GM13977 (cell line): ENCODE results near the gene ILKAP.

ENCODE experiments used
- DNase-seq: peaks from one replicate; pipeline ENCODE4 v3.0.0; 2012; ENCODE audit warnings: low spot score
- CTCF ChIP-seq: IDR thresholded peaks from 2 replicates; pipeline ENCODE4 v1.5.1; 2012; ENCODE audit warnings: mild to moderate bottlenecking, control low read depth; ENCODE audit not compliant: insufficient read depth; ENCODE audit errors: extremely low read depth, missing control alignments
- in situ Hi-C: fragments of 300-500 bp; cut with MboI; formaldehyde crosslinking; loops from one replicate; pipeline ENCODE4 v1.12.0; 2022; ENCODE audit warnings: low sequenced_read_pairs, low pct_unique_long_range_greater_than_20kb, mixed read lengths, inconsistent platforms; ENCODE audit not compliant: unreplicated experiment

Gene ILKAP

GRCh38 chr2:238227587-238228032 is 24.1 kb upstream of the ILKAP start:
- DNase-seq, result no peak
- TF ChIP-seq CTCF, result no peak
- in situ Hi-C loops, result no loop called here

GRCh38 chr2:238226698-238227586 is 23.4 kb upstream of the ILKAP start:
- no peak for DNase-seq
- in situ Hi-C loops, result no loop called here
- TF ChIP-seq CTCF, result no peak

- in situ Hi-C loops, result no loop called here
- no peak for TF ChIP-seq CTCF
Measured at GRCh38 chr2:238225911-238226697, 22.6 kb upstream of the ILKAP start.

GRCh38 chr2:238225121-238225520 is 21.6 kb upstream of the ILKAP start:
- in situ Hi-C loops, result no loop called here
- TF ChIP-seq CTCF, result no peak
- DNase-seq, result peak; percentile 22

More at GRCh38 chr2:238225911-238226697, 22.6 kb upstream of the ILKAP start:
- no peak for DNase-seq

- no peak for DNase-seq
- no peak for TF ChIP-seq CTCF
- in situ Hi-C loops, result no loop called here
Measured at GRCh38 chr2:238224356-238225035, 21.0 kb upstream of the ILKAP start.

GRCh38 chr2:238220892-238221521 is 17.5 kb upstream of the ILKAP start:
- in situ Hi-C loops, result no loop called here
- TF ChIP-seq CTCF, result no peak
- DNase-seq, result no peak
